A549 (cell line): ENCODE data around the gene SEMA4D.

Experiments
- CTCF ChIP-seq: fragments of >200 bp; sonication (Bioruptor Twin); formaldehyde crosslinking; IDR thresholded peaks from 3 replicates; pipeline ENCODE4 v1.5.1; 2016
- KDM5A ChIP-seq: fragments of 200-600 bp; sonication (generic); IDR thresholded peaks from 2 replicates; pipeline ENCODE4 v1.6.1; 2016; ENCODE audit warnings: antibody characterized with exemption, mild to moderate bottlenecking
- MAFK ChIP-seq: fragments of 450-650 bp; IDR thresholded peaks from 2 replicates; pipeline ENCODE4 v1.6.1; 2014; ENCODE audit not compliant: partially characterized antibody
- MYC ChIP-seq: IDR thresholded peaks from 2 replicates; pipeline ENCODE4 v1.6.1; 2012; ENCODE audit warnings: mild to moderate bottlenecking, inconsistent platforms, low read length, improper control_type of control experiment, borderline replicate concordance
- POLR2AphosphoS2 ChIP-seq: conservative IDR thresholded peaks from 2 replicates; pipeline ENCODE4 v1.6.1; 2012; ENCODE audit warnings: low read length, improper control_type of control experiment, inconsistent platforms
- RAD21 ChIP-seq, 2 experiments: fragments of >200 bp in 1 of 2; sonication (Bioruptor Twin) in 1 of 2; formaldehyde crosslinking in 1 of 2; IDR thresholded peaks in 1 of 2; conservative IDR thresholded peaks in 1 of 2; 2 replicates in 1 of 2; 3 replicates in 1 of 2; pipeline ENCODE4 v1.6.1; 2012 to 2018; ENCODE audit warnings: inconsistent platforms in 1 of 2
- RCOR1 ChIP-seq: fragments of 150-350 bp; IDR thresholded peaks from 2 replicates; pipeline ENCODE4 v1.6.1; 2014; ENCODE audit warnings: antibody characterized with exemption, low read length, low read depth
- TP53 ChIP-seq: fragments of 250-450 bp; sonication (Bioruptor Pico); IDR thresholded peaks from 2 replicates; pipeline ENCODE4 v1.5.0; 2021; ENCODE audit warnings: mild to moderate bottlenecking, moderate library complexity
- ZC3H11A ChIP-seq: fragments of 450-650 bp; IDR thresholded peaks from 2 replicates; pipeline ENCODE4 v1.6.1; 2014; ENCODE audit warnings: antibody characterized with exemption, mild to moderate bottlenecking

DNA sequence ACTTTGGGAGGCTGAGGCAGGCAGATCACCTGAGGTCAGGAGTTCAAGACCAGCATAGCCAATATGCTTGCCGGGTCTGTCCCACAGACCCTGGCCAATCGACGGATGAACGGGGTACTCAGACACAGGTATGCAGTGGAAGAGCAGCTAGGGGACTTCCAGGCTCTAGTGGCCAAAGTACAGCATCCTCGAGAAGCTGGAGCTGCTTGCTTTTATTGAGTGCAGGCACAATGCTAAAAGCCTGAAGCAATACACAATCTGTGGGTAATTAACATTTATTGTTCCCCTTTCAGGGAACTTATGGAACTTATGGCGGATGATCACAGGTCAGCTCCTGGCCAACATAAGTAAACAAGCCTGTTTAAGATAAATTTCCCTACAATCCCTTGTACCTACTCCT lies 32.8 kb upstream of the SEMA4D start:
- TF ChIP-seq RAD21 (conservative IDR thresholded peaks at IDR 0.05 in 1 of 2, IDR thresholded peaks at IDR 0.05 in 1 of 2) (no peak), CTCF (no peak), MYC (no peak), RCOR1 (no peak), KDM5A (no peak), POLR2AphosphoS2 (no peak), ZC3H11A (no peak), TP53 (CRISPR knock-in tag) (no peak), MAFK (no peak)
